NCI-H1436 treated with DMSO at 0.1 percent for 48 hours (cell line): ENCODE measurements around the gene HMGA1.

Source experiments
- DNase-seq: peaks from one replicate; lab custom pipeline; 2025; lab: John Stamatoyannopoulos, UW

The HMGA1 gene

GRCh38 chr6:34292954-34293353 lies 56.3 kb downstream of the HMGA1 start:
- DNase-seq, result no peak

- no peak for DNase-seq
Measured at GRCh38 chr6:34295721-34296120, 59.0 kb downstream of the HMGA1 start.
